22Rv1 (cell line): ENCODE data around the gene FGF18.

Source experiments
- H3K27ac ChIP-seq: fragments of 450-650 bp; 2 replicates; pipeline ENCODE4 v1.5.1; 2017
- ZFX ChIP-seq: fragments of 450-650 bp; IDR thresholded peaks from 2 replicates; pipeline ENCODE4 v1.6.1; 2017; ENCODE audit warnings: antibody characterized with exemption, borderline replicate concordance
- TF ChIP-seq, protein P1 (sequence below): fragments of 450-650 bp; IDR thresholded peaks from 2 replicates; pipeline ENCODE4 v1.5.1; 2017; ENCODE audit warnings: mild to moderate bottlenecking

The FGF18 gene

DNA sequence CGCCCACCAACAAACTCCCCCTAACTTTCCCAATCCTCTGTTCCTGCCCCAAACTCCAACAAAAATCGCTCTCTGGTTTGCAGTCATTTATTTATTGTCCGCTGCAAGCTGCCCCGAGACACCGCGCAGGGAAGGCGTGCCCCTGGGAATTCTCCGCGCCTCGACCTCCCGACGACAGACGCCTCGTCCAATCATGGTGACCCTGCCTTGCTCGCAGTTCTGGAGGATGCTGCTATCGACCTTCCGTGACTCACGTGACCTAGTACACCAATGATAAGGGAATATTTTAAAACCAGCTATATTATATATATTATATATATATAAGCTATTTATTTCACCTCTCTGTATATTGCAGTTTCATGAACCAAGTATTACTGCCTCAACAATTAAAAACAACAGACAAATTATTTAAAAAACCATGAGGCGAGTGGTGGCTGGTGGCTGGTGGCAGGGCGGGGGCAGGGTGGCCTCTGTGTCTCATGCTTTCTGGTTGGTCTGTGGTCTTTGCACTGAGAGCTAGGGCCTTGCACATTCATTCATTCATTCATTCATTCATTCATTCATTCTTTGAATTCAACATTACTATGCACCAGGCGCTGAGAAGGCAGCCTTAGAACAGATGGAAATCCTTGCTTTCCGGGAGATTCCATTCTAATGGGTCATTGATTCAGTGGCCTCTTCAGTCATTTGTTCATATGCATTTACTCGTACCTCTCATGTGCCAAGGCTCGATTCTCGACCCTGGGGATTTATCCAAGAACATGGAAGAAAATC, 37.9 kb downstream of the FGF18 start:
- no peak overlapping the region for H3K27ac ChIP-seq
- no peak for TF ChIP-seq ZFX
- TF ChIP-seq, protein P1, sequence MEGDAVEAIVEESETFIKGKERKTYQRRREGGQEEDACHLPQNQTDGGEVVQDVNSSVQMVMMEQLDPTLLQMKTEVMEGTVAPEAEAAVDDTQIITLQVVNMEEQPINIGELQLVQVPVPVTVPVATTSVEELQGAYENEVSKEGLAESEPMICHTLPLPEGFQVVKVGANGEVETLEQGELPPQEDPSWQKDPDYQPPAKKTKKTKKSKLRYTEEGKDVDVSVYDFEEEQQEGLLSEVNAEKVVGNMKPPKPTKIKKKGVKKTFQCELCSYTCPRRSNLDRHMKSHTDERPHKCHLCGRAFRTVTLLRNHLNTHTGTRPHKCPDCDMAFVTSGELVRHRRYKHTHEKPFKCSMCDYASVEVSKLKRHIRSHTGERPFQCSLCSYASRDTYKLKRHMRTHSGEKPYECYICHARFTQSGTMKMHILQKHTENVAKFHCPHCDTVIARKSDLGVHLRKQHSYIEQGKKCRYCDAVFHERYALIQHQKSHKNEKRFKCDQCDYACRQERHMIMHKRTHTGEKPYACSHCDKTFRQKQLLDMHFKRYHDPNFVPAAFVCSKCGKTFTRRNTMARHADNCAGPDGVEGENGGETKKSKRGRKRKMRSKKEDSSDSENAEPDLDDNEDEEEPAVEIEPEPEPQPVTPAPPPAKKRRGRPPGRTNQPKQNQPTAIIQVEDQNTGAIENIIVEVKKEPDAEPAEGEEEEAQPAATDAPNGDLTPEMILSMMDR, result no peak

DNA sequence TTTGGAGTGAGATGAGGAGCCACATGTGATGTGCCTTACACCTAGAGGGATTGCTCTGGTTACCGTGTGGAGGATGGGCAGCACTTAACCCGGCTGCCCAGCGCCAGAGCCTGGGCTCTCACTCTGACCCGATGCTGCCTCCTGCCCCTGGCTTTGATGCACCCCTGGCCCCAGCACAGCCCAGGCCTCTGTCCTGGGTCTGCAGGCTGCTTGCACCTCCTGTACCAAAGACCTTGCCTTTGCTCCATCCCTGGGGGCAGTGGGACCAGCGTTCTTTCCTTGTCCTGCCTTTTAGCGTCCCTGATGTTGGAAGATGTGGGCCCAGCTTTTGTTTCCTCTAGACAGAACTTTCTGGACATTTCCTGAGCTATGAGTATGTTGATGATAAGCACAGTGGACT, 40.4 kb downstream of the FGF18 start:
- TF ChIP-seq, protein P1, result no peak
- no peak for TF ChIP-seq ZFX
- H3K27ac ChIP-seq, result no peak overlapping the region

DNA sequence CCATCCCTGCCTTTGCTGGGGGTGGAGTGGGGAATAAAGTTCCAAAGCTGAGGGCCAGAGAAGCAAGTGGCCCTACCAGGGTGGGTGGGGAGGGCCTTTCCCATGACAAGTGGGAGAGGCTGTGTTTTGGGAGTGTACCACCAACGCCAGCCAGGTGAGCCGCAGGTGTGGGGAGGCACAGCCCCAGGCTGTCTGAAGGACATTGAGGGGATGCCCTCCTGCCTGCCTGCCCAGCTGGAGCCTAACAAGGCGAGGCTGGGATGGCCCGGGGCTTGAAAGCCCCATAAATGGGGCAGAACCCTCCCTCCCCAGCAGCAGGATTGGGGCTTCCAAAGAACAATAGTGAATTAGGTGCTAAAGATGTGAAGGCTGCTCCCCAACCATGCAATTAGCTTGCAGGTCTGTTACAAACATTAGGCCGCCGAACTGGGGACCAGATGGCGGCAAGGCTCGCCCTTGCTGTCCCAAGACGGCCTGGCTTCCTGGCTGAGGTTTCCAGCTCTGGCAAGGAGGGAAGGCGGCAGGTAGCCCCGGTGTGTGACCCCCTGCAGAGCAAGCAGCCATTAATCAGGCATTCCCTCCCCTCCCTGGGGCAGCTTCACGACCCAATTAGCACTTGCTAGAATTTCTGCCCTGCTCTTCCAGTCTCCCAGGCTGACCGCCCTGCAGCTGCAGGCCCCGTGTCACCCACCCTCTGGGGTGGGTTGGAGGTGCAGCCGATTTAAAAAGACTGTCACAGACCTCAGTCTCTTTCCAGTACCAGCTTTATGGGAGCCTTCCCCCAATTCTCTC, 42.9 kb downstream of the FGF18 start:
- no peak for TF ChIP-seq ZFX
- TF ChIP-seq, protein P1, result no peak

DNA sequence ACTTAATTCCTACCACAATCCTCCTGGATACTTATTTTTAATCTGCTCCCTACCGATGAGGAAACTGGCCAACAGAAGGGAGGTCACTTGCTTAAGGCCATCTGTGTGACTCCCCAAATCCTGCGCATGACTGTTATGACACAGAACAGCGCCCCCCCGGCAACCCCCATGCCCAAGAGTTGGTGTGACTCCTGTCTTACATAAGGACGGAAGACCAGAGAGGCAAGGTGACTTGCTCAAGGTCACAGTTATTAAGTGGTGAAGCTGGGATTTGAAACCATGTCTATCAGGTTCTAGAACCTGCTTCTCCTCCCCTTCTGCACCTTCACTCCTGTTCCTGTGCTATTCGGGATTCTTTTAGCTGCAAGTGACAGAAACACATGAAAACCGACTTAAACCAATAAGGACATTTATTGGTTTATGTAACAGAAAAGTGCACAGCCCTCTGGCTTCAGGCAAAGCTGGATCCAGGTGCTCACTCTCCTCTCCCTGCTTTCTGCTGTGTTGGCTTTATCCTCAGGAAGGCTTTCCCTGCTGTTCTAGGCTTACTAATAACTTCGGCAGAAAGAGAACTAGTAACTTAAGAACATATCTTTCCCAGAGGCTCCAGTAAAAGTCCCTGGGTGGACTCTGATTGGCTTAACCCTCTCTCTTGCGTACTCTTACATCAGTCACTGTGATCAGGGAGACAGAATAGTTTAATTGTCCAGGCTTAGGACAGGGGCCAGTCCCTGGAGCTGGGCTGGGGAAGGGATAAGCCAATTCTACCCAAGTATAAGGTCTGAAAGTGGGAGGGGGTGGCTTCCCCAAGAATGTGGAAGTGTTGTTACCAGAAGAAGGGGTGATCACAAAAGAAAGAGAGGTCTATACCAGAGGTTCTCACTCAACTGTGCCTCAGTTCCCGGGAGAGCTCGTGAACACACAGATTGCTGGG, 43.7 kb downstream of the FGF18 start:
- TF ChIP-seq, protein P1, result no peak
- TF ChIP-seq ZFX, result no peak
- H3K27ac ChIP-seq, result no peak overlapping the region

More for the DNA sequence above, 42.9 kb downstream of the FGF18 start:
- H3K27ac ChIP-seq, result no peak overlapping the region

DNA sequence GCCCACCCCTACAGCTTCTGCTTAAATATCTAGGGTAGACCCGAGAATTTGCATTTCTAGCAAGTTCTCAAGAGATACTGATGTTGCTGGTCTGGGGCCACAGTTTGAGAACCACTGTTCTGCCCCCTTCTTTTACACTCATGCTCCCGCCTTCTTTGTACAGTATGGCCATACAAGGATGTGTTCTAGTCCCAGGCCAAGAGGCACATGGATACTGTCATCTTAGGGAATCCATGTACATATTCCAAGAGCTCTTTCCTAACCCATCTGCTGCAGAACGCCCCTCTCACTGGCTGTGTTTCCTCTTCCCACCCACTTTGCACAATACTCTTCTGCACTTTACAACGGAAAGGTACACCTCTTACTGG, 44.4 kb downstream of the FGF18 start:
- TF ChIP-seq, protein P1, result no peak
- TF ChIP-seq ZFX, result no peak
- H3K27ac ChIP-seq, result no peak overlapping the region

DNA sequence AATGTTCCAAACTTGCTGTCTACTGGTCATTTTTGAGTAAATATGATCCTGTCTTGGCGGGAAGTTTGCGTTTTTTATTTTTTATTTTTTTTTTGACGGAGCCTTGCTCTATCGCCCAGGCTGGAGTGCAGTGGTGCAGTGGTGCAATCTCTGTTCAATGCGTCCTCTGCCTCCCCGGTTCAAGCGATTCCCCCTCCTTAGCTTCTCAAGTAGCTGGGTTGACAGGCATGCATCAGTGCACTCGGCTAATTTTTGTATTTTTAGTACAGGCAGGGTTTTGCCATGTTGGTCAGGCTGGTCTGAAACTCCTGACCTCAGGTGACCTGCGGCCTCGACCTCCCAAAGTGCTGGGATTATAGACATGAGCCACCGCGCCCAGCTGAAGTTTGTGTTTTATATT, 45.4 kb downstream of the FGF18 start:
- TF ChIP-seq ZFX, result no peak
- TF ChIP-seq, protein P1, result no peak
- H3K27ac ChIP-seq, result no peak overlapping the region
